Gastrocnemius medialis (tissue), 4 donors: Measurements from ENCODE around the gene DHRSX.

Experiments used
- CTCF ChIP-seq, 5 experiments: fragments of 450-650 bp in 3 of 5; fragments of 200-600 bp in 2 of 5; sonication (generic) in 2 of 5; IDR thresholded peaks in 4 of 5; conservative IDR thresholded peaks in 1 of 5; 1 replicate in 4 of 5; 2 replicates in 1 of 5; pipeline ENCODE4 v1.5.1; 2016 to 2019; ENCODE audit warnings: antibody characterized with exemption in 5 of 5, mild to moderate bottlenecking in 3 of 5, moderate library complexity in 3 of 5
- POLR2A ChIP-seq, 2 donors: fragments of 450-650 bp; IDR thresholded peaks; one replicate each; pipeline ENCODE4 v1.6.1; 2017; ENCODE audit warnings: antibody characterized with exemption in 2 of 2, mild to moderate bottlenecking in 2 of 2, moderate library complexity in 2 of 2

DNA sequence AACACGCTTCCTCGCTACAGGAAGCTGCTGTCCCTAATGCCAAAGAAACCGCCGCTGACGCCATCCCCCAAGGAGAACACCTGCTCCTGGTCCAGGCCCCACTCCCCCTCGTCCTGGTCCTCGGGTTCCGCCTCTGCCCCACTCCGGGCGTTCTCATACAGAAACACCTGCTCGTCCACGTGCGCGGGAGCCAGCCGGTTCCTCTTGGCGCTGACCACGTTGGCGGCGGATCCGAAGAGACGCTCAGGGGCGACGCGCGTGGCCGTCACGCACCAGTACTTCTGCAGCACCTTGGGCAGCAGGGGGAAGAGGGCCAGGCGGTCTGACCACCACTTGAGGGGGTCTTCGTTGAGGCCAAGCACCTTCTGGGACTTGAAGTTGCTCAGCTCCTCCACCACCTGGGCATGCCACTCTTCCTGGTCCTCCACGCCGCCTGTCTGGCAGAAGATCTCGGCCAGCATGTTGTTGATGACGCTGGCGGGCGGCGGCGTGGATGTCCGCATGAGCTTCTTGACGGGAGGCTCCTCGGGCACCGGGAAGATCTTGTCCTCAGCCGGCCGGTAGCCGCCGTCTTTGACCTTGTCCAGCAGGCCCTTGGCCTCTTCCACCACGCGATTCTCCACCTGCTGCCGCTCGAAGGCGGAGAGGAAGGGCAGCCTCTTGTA lies 12.0 kb downstream of the DHRSX start:
- TF ChIP-seq CTCF (IDR thresholded peaks at IDR 0.05 in 4 of 5, conservative IDR thresholded peaks at IDR 0.05 in 1 of 5): no peak
- no peak for TF ChIP-seq POLR2A (IDR thresholded peaks at IDR 0.05)
